Uterus (tissue), 2 donors: Measurements from ENCODE around the gene TTLL1.

Experiments
- CTCF ChIP-seq, 4 experiments: fragments of 200-600 bp in 2 of 4; fragments of 450-650 bp in 2 of 4; sonication (generic) in 2 of 4; IDR thresholded peaks; one replicate each; pipeline ENCODE4 v1.5.1; 2016 to 2019; ENCODE audit warnings: antibody characterized with exemption in 4 of 4, mild to moderate bottlenecking in 2 of 4, moderate library complexity in 1 of 4
- POLR2A ChIP-seq, 2 donors: fragments of 450-650 bp; IDR thresholded peaks; one replicate each; pipeline ENCODE4 v1.6.1; 2016; ENCODE audit warnings: antibody characterized with exemption in 2 of 2, mild to moderate bottlenecking in 1 of 2, moderate library complexity in 1 of 2

- peak in 2 of 4 experiments; percentile 34 to 39 for TF ChIP-seq CTCF (IDR thresholded peaks at IDR 0.05)
- TF ChIP-seq POLR2A (IDR thresholded peaks at IDR 0.05) = peak; percentile 92
These were observed 74.1 kb downstream of the TTLL1 start, which contains the start of gene PACSIN2 for GRCh38 chr22:43014869-43015676.
